GM19397 (cell line): ENCODE measurements around the gene ZGLP1.

Source experiments
- ATAC-seq: cut with Tn5 transposase; IDR thresholded peaks from one replicate; pipeline ENCODE4 v1.9.1; 2021; ENCODE audit warnings: mild to moderate bottlenecking, moderate library complexity; ENCODE audit not compliant: unreplicated experiment

The ZGLP1 gene

DNA sequence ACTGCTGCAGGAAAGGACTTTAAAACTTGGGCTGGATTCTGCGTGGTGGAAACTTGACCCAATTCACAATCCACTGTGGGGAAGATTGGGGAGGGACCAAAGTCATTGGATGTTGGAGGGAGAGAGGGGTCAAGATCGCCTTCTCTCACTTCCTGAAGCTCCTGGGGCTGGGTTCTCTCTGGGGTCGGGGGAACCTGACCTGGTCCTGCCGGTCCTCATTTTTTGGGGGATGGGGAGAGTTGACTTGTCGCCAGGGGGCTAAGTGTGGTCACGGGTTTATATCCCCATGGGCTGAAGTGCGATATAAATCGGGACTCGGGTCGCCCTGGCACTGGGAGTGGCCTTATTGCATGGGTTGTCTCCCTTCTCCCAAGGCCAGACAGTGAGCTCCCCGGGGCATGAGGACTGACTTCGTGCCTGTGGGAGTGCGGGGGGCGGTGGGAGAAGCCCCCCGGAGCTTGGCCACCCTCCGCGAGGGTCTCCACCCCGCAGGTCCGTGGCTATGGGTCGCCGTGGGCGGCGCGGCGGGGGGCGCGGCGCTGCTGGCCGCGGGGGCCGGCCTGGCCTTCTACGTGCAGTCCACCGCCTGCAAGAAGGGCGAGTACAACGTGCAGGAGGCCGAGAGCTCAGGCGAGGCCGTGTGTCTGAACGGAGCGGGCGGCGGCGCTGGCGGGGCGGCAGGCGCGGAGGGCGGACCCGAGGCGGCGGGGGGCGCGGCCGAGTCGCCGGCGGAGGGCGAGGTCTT is 13.6 kb downstream of the ZGLP1 start:
- ATAC-seq = no peak

GRCh38 chr19:10295305-10295846 is 14.2 kb downstream of the ZGLP1 start:
- ATAC-seq = no peak

- ATAC-seq = no peak
Observed at GRCh38 chr19:10294368-10294697, 15.3 kb downstream of the ZGLP1 start.

- no peak for ATAC-seq
Observed at GRCh38 chr19:10293637-10294367, 15.8 kb downstream of the ZGLP1 start.

GRCh38 chr19:10292789-10293636 is 16.6 kb downstream of the ZGLP1 start:
- ATAC-seq = no peak

DNA sequence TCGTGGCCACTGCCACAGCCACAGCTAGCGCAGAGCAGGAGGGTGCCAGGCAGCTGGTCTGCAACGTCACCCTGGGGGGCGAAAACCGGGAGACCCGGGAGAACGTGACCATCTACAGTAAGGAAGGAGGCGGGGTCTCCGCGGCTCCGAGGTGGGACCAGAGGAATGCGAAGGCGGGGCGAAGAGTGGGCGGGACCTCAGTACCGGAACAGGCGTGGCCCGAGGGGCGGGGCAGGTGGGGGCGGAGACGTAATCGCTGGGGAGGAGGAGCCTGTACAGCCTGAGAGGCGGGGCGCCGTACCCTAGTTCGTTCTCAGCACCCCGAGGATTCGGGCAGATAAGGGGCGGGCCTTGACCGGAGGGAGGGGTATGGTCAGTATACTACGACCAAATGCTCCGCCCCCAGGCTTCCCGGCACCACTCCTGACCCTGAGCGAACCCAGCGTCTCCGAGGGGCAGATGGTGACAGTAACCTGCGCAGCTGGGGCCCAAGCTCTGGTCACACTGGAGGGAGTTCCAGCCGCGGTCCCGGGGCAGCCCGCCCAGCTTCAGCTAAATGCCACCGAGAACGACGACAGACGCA is 17.3 kb downstream of the ZGLP1 start:
- peak; percentile 45 for ATAC-seq

DNA sequence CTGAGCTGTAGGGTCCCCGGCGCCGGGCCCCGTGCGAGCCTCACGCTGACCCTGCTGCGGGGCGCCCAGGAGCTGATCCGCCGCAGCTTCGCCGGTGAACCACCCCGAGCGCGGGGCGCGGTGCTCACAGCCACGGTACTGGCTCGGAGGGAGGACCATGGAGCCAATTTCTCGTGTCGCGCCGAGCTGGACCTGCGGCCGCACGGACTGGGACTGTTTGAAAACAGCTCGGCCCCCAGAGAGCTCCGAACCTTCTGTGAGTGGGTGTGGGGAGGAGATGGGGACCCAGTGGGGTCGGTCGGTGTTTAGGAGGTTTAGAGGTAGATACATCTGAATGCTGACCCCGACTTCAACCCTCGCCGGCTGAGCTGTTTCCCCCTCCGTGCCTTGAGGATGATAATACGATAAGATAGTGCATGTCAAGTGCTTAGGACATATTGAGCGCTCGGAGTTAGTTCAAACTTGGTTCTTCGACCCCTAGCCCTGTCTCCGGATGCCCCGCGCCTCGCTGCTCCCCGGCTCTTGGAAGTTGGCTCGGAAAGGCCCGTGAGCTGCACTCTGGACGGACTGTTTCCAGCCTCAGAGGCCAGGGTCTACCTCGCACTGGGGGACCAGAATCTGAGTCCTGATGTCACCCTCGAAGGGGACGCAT is 17.9 kb downstream of the ZGLP1 start:
- no peak for ATAC-seq

GRCh38 chr19:10290876-10291553 is 18.6 kb downstream of the ZGLP1 start:
- ATAC-seq = no peak

- ATAC-seq = no peak
Observed at GRCh38 chr19:10290357-10290875, 19.2 kb downstream of the ZGLP1 start.

DNA sequence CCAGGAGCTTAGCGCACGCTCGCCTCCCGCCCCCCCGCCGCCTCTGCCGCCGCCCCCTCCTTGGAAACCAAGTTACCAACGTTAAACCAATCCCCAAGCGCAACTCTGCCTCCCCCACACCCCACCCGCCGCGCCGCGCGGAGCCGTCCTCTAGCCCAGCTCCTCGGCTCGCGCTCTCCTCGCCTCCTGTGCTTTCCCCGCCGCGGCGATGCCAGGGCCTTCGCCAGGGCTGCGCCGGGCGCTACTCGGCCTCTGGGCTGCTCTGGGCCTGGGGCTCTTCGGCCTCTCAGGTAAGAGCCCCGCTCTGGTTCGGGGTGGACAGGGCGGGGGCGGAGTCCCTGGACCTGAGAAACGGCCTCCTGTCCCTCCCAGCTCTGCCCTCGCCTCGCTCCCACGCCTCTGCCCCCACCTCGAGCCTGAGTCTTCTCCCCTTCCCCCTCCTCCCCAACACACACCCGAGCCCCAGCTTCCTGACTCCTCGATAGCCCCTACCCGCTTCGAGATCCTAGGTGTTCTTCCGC is 19.7 kb downstream of the ZGLP1 start, which contains the start of gene ICAM5:
Gene ICAM5, plus strand, starts transcription at position 117 of the 521 bp plus-strand sequence. Its CDS starts 92 bp downstream, at position 209.
- ATAC-seq = no peak

- ATAC-seq = no peak
Observed at GRCh38 chr19:10289167-10289835, 20.3 kb downstream of the ZGLP1 start.

- ATAC-seq = no peak
Observed at GRCh38 chr19:10288662-10289166, 20.9 kb downstream of the ZGLP1 start.

- no peak for ATAC-seq
Observed at GRCh38 chr19:10286803-10287737, 22.5 kb downstream of the ZGLP1 start, which contains the start of gene ICAM4. TSS of gene ICAM4 (plus strand) at chr19:10286955. CDS start at chr19:10287013, 58 bp downstream.

DNA sequence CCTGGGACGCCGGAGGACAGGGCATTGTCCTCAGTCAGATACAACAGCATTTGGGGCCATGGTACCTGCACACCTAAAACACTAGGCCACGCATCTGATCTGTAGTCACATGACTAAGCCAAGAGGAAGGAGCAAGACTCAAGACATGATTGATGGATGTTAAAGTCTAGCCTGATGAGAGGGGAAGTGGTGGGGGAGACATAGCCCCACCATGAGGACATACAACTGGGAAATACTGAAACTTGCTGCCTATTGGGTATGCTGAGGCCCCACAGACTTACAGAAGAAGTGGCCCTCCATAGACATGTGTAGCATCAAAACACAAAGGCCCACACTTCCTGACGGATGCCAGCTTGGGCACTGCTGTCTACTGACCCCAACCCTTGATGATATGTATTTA is 24.2 kb downstream of the ZGLP1 start:
- ATAC-seq = no peak

DNA sequence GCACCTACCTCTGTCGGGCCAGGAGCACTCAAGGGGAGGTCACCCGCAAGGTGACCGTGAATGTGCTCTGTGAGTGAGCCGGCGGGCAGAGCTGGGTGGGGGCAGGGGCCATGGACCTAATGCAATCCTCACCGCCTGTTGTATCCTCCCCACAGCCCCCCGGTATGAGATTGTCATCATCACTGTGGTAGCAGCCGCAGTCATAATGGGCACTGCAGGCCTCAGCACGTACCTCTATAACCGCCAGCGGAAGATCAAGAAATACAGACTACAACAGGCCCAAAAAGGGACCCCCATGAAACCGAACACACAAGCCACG is 24.7 kb downstream of the ZGLP1 start:
- no peak for ATAC-seq

DNA sequence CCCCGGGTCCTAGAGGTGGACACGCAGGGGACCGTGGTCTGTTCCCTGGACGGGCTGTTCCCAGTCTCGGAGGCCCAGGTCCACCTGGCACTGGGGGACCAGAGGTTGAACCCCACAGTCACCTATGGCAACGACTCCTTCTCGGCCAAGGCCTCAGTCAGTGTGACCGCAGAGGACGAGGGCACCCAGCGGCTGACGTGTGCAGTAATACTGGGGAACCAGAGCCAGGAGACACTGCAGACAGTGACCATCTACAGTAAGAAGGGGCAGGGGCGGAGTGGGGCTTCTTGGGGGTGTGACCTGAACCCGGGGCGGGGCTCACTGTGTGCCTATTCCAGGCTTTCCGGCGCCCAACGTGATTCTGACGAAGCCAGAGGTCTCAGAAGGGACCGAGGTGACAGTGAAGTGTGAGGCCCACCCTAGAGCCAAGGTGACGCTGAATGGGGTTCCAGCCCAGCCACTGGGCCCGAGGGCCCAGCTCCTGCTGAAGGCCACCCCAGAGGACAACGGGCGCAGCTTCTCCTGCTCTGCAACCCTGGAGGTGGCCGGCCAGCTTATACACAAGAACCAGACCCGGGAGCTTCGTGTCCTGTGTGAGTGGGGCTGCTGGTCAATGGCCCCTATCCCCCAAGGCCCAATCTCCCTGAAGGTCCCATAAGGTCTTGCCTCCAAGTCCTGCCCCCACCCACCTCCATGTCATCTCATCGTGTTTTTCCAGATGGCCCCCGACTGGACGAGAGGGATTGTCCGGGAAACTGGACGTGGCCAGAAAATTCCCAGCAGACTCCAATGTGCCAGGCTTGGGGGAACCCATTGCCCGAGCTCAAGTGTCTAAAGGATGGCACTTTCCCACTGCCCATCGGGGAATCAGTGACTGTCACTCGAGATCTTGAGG is 25.3 kb downstream of the ZGLP1 start:
- no peak for ATAC-seq
